Testis (tissue), 2 donors: Measurements from ENCODE around the gene APLF.

Experiments
- CTCF ChIP-seq, 3 experiments: fragments of 450-650 bp in 2 of 3; fragments of 200-600 bp in 1 of 3; sonication (generic) in 1 of 3; IDR thresholded peaks; one replicate each; pipeline ENCODE4 v1.5.1; 2016 to 2019; ENCODE audit warnings: antibody characterized with exemption in 3 of 3, mild to moderate bottlenecking in 2 of 3, moderate library complexity in 1 of 3
- POLR2A ChIP-seq: fragments of 450-650 bp; IDR thresholded peaks from one replicate; pipeline ENCODE4 v1.6.1; 2017; ENCODE audit warnings: antibody characterized with exemption, mild to moderate bottlenecking, moderate library complexity

GRCh38 chr2:68435615-68436014, 31.8 kb upstream of the APLF start:
- TF ChIP-seq CTCF (IDR thresholded peaks at IDR 0.05): no peak
- no peak for TF ChIP-seq POLR2A
